HepG2 (cell line): ENCODE data around the gene PLEKHH3. TPM values are rescaled to one million over a fixed set of nuclear protein-coding genes. Genes with fewer than 3 reads are reported as not detected.

Source experiments
- CBFB ChIP-seq: sonication (generic); formaldehyde crosslinking; IDR thresholded peaks from 2 replicates; pipeline ENCODE4 v1.4.0; 2020; ENCODE audit warnings: missing genetic modification reagents
- CBX5 ChIP-seq: sonication (generic); formaldehyde crosslinking; IDR thresholded peaks from 2 replicates; pipeline ENCODE4 v1.4.0; 2020; ENCODE audit warnings: missing genetic modification reagents, borderline replicate concordance
- GFI1 ChIP-seq: sonication (generic); formaldehyde crosslinking; IDR thresholded peaks from 2 replicates; pipeline ENCODE4 v1.5.0; 2020; ENCODE audit warnings: missing genetic modification reagents, mild to moderate bottlenecking, borderline replicate concordance
- HNF4A ChIP-seq: sonication (generic); formaldehyde crosslinking; IDR thresholded peaks from 2 replicates; pipeline ENCODE4 v1.4.0; 2020; ENCODE audit warnings: missing genetic modification reagents
- HNRNPH1 ChIP-seq: fragments of 200-400 bp; formaldehyde crosslinking; optimal IDR thresholded peaks from 2 replicates; pipeline ENCODE3; 2017; ENCODE audit warnings: mild to moderate bottlenecking, low read depth, low read length
- KAT8 ChIP-seq: IDR thresholded peaks from 2 replicates; pipeline ENCODE4 v1.6.1; 2016; ENCODE audit warnings: missing genetic modification reagents, missing compliant biosample characterization
- MTA1 ChIP-seq: sonication (generic); formaldehyde crosslinking; IDR thresholded peaks from 2 replicates; pipeline ENCODE4 v1.4.0; 2020; ENCODE audit warnings: missing genetic modification reagents, mild to moderate bottlenecking, borderline replicate concordance
- NR2F6 ChIP-seq, 2 experiments: IDR thresholded peaks; 2 replicates each; pipeline ENCODE4 v1.6.1; 2016; ENCODE audit warnings: antibody characterized with exemption in 1 of 2, mild to moderate bottlenecking in 1 of 2
- TEAD3 ChIP-seq: optimal IDR thresholded peaks from 2 replicates; pipeline ENCODE3; 2016; ENCODE audit warnings: borderline replicate concordance
- ZBTB46 ChIP-seq: sonication (generic); formaldehyde crosslinking; IDR thresholded peaks from 2 replicates; pipeline ENCODE4 v1.4.0; 2020; ENCODE audit warnings: mild to moderate bottlenecking, missing genetic modification reagents, borderline replicate concordance
- ZFP36 ChIP-seq: fragments of 150-350 bp; IDR thresholded peaks from 2 replicates; pipeline ENCODE4 v1.6.1; 2018; ENCODE audit warnings: borderline replicate concordance, low read length, low read depth; ENCODE audit not compliant: partially characterized antibody
- ZKSCAN5 ChIP-seq: sonication (generic); formaldehyde crosslinking; IDR thresholded peaks from 2 replicates; pipeline ENCODE4 v1.5.1; 2020; ENCODE audit warnings: mild to moderate bottlenecking, missing genetic modification reagents
- ZNF180 ChIP-seq: sonication (generic); formaldehyde crosslinking; IDR thresholded peaks from 2 replicates; pipeline ENCODE4 v1.4.0; 2020; ENCODE audit warnings: low read depth, missing genetic modification reagents, borderline replicate concordance
- ZNF20 ChIP-seq: sonication (generic); formaldehyde crosslinking; IDR thresholded peaks from 2 replicates; pipeline ENCODE4 v1.4.0; 2020; ENCODE audit warnings: mild to moderate bottlenecking, moderate library complexity, missing genetic modification reagents
- ZNF234 ChIP-seq: sonication (generic); formaldehyde crosslinking; conservative IDR thresholded peaks from 2 replicates; pipeline ENCODE4 v1.5.1; 2020; ENCODE audit warnings: mild to moderate bottlenecking, missing genetic modification reagents
- ZNF263 ChIP-seq: sonication (generic); formaldehyde crosslinking; IDR thresholded peaks from 2 replicates; pipeline ENCODE4 v1.4.0; 2020; ENCODE audit warnings: missing genetic modification reagents
- ZNF34 ChIP-seq: sonication (generic); formaldehyde crosslinking; IDR thresholded peaks from 2 replicates; pipeline ENCODE4 v1.4.0; 2020; ENCODE audit warnings: mild to moderate bottlenecking, missing genetic modification reagents, borderline replicate concordance
- ZNF569 ChIP-seq: sonication (generic); formaldehyde crosslinking; IDR thresholded peaks from 2 replicates; pipeline ENCODE4 v1.5.0; 2020; ENCODE audit warnings: mild to moderate bottlenecking, missing genetic modification reagents, moderate library complexity, borderline replicate concordance
- ZNF644 ChIP-seq: IDR thresholded peaks from 2 replicates; pipeline ENCODE4 v1.6.1; 2016; ENCODE audit warnings: low read depth
- ZNF747 ChIP-seq: sonication (generic); formaldehyde crosslinking; IDR thresholded peaks from 2 replicates; pipeline ENCODE4 v1.8.1; 2023; ENCODE audit warnings: missing genetic modification reagents, mild to moderate bottlenecking, borderline replicate concordance
- polyA plus RNA-seq, 8 experiments: library from polyadenylated mRNA; depleted of rRNA in 3 of 8; stranded (reverse) in 7 of 8; unstranded in 1 of 8; fragments of >200 nt; fragmentation: Illumina TruSeq in 4 of 8; extraction: Trizol in 4 of 8; gene quantifications; 2 replicates each; pipeline versions ENCODE4 v1.2.1 to v1.2.3, GENCODE V29; 2011 to 2016; ENCODE audit warnings: low read depth in 4 of 8, missing spikeins in 1 of 8, mixed read lengths in 1 of 8; ENCODE audit not compliant: insufficient read depth in 1 of 8
- total RNA-seq, 5 experiments: library from RNA; depleted of rRNA; stranded (reverse); fragments of >200 nt; fragmentation: Illumina TruSeq; extraction: Trizol; gene quantifications; 2 replicates each; pipeline ENCODE4 v1.2.3, GENCODE V29; 2016; ENCODE audit warnings: low read depth in 1 of 5
- TF ChIP-seq, protein P1 (sequence below): fragments of 450-650 bp; IDR thresholded peaks from 2 replicates; pipeline ENCODE4 v1.6.1; 2017; ENCODE audit warnings: mild to moderate bottlenecking
- TF ChIP-seq, protein P2 (sequence below): sonication (generic); formaldehyde crosslinking; IDR thresholded peaks from 2 replicates; pipeline ENCODE4 v1.8.1; 2023; ENCODE audit warnings: mild to moderate bottlenecking, inconsistent platforms, moderate library complexity, missing genetic modification reagents, borderline replicate concordance
- TF ChIP-seq, protein P3 (sequence below): sonication (generic); formaldehyde crosslinking; IDR thresholded peaks from 2 replicates; pipeline ENCODE4 v1.9.0; 2022; ENCODE audit warnings: missing genetic modification reagents, mild to moderate bottlenecking, borderline replicate concordance

PLEKHH3 gene
- total and polyA plus RNA-seq, 2 of the 13 experiments (the other 11 are each of a cell fraction or from before 2014, with no cell fraction given): 6.0 to 19.9 TPM

GRCh38 chr17:42675965-42676423 lies 800 bp downstream of the PLEKHH3 start (continued):
- peak; percentile 9; the same call in 1 of the 2 replicates for TF ChIP-seq ZNF34 (CRISPR knock-in tag)
- 0 out of 2 replicates have a peak, but pooled peaks have one; percentile 65 for TF ChIP-seq CBX5 (CRISPR knock-in tag)
- peak; percentile 10; the same call in 1 of the 2 replicates for TF ChIP-seq KAT8 (CRISPR knock-in tag)
- TF ChIP-seq CBFB (CRISPR knock-in tag): peak; percentile 26; the same call in 1 of the 2 replicates
- TF ChIP-seq, protein P1, sequence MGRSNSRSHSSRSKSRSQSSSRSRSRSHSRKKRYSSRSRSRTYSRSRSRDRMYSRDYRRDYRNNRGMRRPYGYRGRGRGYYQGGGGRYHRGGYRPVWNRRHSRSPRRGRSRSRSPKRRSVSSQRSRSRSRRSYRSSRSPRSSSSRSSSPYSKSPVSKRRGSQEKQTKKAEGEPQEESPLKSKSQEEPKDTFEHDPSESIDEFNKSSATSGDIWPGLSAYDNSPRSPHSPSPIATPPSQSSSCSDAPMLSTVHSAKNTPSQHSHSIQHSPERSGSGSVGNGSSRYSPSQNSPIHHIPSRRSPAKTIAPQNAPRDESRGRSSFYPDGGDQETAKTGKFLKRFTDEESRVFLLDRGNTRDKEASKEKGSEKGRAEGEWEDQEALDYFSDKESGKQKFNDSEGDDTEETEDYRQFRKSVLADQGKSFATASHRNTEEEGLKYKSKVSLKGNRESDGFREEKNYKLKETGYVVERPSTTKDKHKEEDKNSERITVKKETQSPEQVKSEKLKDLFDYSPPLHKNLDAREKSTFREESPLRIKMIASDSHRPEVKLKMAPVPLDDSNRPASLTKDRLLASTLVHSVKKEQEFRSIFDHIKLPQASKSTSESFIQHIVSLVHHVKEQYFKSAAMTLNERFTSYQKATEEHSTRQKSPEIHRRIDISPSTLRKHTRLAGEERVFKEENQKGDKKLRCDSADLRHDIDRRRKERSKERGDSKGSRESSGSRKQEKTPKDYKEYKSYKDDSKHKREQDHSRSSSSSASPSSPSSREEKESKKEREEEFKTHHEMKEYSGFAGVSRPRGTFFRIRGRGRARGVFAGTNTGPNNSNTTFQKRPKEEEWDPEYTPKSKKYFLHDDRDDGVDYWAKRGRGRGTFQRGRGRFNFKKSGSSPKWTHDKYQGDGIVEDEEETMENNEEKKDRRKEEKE: no peak
- TF ChIP-seq ZKSCAN5 (CRISPR knock-in tag): no peak
- TF ChIP-seq NR2F6 (IDR thresholded peaks at IDR 0.05): no peak
- TF ChIP-seq NR2F6 (CRISPR knock-in tag; IDR thresholded peaks at IDR 0.05): no peak
- TF ChIP-seq, protein P2, sequence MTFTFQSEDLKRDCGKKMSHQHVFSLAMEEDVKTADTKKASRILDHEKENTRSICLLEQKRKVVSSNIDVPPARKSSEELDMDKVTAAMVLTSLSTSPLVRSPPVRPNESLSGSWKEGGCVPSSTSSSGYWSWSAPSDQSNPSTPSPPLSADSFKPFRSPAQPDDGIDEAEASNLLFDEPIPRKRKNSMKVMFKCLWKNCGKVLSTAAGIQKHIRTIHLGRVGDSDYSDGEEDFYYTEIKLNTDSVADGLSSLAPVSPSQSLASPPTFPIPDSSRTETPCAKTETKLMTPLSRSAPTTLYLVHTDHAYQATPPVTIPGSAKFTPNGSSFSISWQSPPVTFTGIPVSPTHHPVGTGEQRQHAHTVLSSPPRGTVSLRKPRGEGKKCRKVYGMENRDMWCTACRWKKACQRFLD (CRISPR knock-in tag): peak; percentile 40; the same call in 1 of the 2 replicates
- peak; percentile 9 for TF ChIP-seq TEAD3 (CRISPR knock-in tag)
- peak; percentile 23; the same call in 1 of the 2 replicates for TF ChIP-seq MTA1 (CRISPR knock-in tag)
- 0 out of 2 replicates have a peak, but pooled peaks have one; percentile 75 for TF ChIP-seq ZBTB46 (CRISPR knock-in tag)
- TF ChIP-seq ZNF644: no peak
- TF ChIP-seq ZFP36: no peak
- TF ChIP-seq ZNF569: peak; percentile 16; the same call in 1 of the 2 replicates
- TF ChIP-seq ZNF747 (CRISPR knock-in tag): 0 out of 2 replicates have a peak, but pooled peaks have one; percentile 56
- TF ChIP-seq ZNF20: no peak
- TF ChIP-seq ZNF234 (CRISPR knock-in tag): peak; percentile 54; the same call in 1 of the 2 replicates
- peak; percentile 10; the same call in 1 of the 2 replicates for TF ChIP-seq GFI1 (CRISPR knock-in tag)
- TF ChIP-seq ZNF180: peak; percentile 17; the same call in 1 of the 2 replicates
- no peak for TF ChIP-seq HNRNPH1
- TF ChIP-seq, protein P3, sequence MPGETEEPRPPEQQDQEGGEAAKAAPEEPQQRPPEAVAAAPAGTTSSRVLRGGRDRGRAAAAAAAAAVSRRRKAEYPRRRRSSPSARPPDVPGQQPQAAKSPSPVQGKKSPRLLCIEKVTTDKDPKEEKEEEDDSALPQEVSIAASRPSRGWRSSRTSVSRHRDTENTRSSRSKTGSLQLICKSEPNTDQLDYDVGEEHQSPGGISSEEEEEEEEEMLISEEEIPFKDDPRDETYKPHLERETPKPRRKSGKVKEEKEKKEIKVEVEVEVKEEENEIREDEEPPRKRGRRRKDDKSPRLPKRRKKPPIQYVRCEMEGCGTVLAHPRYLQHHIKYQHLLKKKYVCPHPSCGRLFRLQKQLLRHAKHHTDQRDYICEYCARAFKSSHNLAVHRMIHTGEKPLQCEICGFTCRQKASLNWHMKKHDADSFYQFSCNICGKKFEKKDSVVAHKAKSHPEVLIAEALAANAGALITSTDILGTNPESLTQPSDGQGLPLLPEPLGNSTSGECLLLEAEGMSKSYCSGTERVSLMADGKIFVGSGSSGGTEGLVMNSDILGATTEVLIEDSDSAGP (CRISPR knock-in tag): peak; percentile 56; the same call in 1 of the 2 replicates
- peak; percentile 97 for TF ChIP-seq ZNF263 (CRISPR knock-in tag)
- no peak; the same call in 1 of the 2 replicates for TF ChIP-seq HNF4A (CRISPR knock-in tag)
